GM18867 (cell line): ENCODE data around the gene KIAA0586.
"Not testable (repeated sequence)": the region's sequence is repeated elsewhere in the genome, so short reads cannot be mapped to it uniquely, and the experiment has no call there.

ENCODE experiments used
- ATAC-seq: cut with Tn5 transposase; IDR thresholded peaks from one replicate; pipeline ENCODE4 v1.9.1; 2021; ENCODE audit warnings: mild to moderate bottlenecking, moderate library complexity; ENCODE audit not compliant: unreplicated experiment

The KIAA0586 gene

DNA sequence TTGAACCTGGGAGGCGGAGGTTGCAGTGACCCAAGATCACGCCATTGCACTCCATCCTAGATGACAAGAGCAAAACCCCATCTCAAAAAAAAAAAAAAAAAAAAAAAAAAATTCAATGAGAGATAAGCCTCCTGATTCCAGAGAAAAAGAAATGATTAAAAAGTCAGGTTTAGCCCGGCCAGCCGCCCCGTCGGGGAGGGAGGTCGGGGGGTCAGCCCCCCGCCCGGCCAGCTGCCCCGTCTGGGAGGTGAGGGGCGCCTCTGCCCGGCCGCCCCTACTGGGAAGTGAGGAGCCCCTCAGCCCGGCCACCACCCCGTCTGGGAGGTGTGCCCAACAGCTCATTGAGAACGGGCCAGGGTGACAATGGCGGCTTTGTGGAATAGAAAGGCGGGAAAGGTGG, 160.8 kb downstream of the KIAA0586 start:
- not testable (repeated sequence) for ATAC-seq

DNA sequence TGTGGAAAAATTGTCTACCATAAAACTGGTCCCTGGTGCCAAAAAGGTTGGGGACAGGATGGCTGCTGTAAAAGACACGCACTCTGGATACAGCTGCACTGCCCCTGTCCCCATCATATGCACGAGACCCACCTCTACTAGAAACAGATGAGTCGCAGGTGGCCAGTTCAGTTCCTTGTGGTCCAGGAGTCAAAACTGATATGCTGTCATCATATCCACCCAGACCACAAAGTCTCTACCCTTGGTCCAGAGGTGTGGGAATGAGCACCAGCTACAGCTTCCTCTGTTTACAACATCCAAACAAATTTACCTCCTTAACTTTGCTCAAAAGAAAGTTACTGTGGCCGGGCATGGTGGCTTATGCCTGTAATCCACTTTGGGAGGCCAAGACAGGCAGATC, 166.5 kb downstream of the KIAA0586 start:
- no peak for ATAC-seq

DNA sequence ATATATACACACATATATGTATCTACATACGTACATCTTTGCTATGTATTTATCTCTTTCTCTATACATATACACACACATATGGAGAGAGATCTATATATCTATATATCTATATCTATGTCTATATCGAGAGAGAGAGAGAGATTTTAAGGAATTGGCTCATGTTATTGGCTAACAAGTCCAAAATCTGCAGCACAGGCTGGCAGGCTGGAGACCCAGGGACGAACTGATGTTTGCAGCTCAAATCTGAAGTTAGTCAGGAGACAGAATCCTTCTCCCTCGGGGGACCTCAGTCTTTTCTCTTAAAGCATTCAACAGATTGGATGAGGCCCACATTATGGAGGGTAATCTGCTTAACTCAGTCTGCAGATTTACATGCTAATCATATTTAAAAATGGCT, 169.5 kb downstream of the KIAA0586 start:
- ATAC-seq, result no peak

DNA sequence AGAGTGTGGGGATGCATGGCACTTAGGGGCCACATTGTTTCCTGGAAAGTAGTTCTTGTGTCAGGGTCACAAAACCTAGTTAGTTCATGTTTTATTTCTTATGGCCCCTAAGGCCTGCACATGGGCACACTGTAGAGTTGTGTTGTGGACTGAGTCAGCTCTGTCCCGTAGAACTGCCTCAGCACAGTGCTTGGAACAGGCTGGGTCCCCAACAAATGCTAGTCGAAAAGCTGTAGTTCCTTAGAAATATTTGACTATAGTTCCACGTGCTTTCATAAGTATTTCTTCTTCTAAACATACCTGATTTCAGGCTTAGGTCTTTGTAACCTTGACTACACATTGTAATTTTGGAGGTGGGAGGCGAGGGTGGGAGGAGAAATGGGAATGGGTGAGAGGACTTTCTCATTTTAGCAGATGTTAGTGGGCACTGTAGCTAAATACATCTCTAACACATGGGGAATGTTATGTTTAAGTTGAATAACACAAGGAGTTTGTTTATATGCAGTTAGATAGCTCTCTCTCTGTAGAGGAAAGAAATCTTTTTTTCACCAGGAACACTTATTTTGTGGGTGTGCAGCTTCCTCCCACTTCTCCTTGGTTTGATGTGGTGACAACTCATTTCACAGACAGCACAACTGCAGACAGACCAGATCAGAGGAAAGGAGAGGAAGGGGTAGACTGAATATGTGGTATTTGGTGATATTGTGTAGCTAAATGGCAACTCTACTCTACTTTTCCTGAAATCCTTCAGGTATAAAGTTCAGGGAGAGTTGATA, 170.7 kb downstream of the KIAA0586 start:
- no peak for ATAC-seq

DNA sequence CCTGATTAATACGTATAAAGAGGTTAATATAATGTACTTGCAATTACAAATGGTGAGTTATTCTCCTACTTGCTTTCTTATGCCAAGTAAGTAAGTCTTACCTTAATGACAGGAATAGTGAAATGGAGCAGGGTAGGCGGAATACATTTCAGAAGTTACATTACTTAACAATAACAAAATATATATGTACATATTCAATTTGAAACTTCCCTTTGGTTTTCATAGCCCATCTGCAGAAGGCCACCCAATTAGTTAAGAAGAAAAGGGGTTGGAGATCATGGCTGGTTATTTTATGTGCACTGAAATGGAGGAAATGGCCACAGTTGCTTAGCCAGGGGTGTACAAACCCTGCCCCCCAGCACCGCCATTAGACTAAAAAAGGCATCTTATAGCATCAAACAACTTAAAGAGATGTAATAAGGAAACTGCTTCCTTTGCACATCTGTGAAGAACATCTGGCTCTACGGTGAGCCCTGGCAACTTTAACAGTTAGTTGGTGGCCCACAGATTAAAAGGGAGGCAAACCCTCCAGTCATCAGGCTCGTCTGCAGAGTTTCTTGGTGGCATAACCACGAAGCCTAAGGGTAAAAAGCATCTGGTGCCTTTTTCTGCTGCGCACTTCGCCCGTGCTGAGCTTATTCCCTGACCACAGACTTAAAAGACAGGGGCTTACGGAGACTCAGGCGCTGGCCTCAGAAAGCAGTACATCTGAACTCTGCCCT, 171.4 kb downstream of the KIAA0586 start:
- ATAC-seq, result no peak

DNA sequence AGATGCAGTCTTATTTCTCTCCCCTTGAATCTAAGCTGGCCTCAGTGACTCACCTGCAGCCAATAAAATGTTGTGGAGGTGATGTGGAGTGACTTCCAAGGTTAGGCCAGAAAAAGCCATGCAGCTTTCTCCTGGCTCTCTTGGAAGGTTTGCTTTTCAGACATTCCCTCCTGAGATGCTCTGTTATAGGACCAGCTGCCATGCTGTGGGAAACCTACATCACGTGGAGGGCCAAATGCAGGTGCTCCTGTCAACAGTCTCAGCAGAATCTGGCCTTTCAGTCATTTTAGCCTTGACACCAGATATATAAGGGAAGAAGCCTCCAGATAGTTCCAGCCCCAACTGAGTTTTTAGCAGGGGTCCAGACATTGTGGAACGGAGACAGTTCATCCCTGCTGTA, 172.2 kb downstream of the KIAA0586 start:
- no peak for ATAC-seq
